K562 (cell line): ENCODE data around the gene EXOC6. TPM values are rescaled to one million over a fixed set of nuclear protein-coding genes. Genes with fewer than 3 reads are reported as not detected.

Source experiments
- ATAC-seq: fragments of 200-7000 bp; cut with Tn5 transposase; 3 replicates; pipeline ENCODE4 v1.9.1; 2020; ENCODE audit warnings: moderate library complexity
- BruUV-seq: library from RNA; stranded (reverse); fragments of 400-500 nt; replicated peaks from 2 replicates; lab custom pipeline; 2021; lab: Mats Ljungman, UMichigan
- CTCF ChIA-PET: fragments of 300-600 bp; formaldehyde crosslinking; extraction: SDS; loops from one replicate; lab custom pipeline; 2021; ENCODE audit warnings: low intra/inter-chr PET ratio; lab: Yijun Ruan, JAX
- POLR2A ChIA-PET: fragments of 300-600, 350-650 bp; sonication (Branson Sonifier 250); formaldehyde crosslinking; extraction: SDS; loops from one replicate; lab custom pipeline; 2021; ENCODE audit warnings: antibody characterized with exemption, inconsistent platforms; lab: Yijun Ruan, JAX
- DNase-seq, 4 experiments: peaks; one replicate each; pipeline versions ENCODE4 v3.0.0 to v3.0.0-alpha.2; 2011 to 2018; ENCODE audit warnings: low spot score in 3 of 4, mixed read lengths in 3 of 4; ENCODE audit errors: extremely low read depth in 1 of 4
- FAIRE-seq: peaks from 2 replicates; lab custom pipeline; 2011; peaks lifted over from hg19 to GRCh38; lab: Jason Lieb, UNC
- H2AFZ ChIP-seq: 2 replicates; pipeline ENCODE4 v1.6.0; 2011; ENCODE audit warnings: low read depth, low read length, control low read depth, inconsistent platforms
- H3K27ac ChIP-seq: fragments of 200-600 bp; 3 replicates; pipeline ENCODE4 v1.8.0; 2011; ENCODE audit warnings: low read depth, mild to moderate bottlenecking, control low read depth, inconsistent platforms, low read length, moderate library complexity, mixed read lengths; ENCODE audit errors: extremely low read depth
- H3K27me3 ChIP-seq, 2 experiments: fragments of 300-600 bp in 1 of 2; 2 replicates in 1 of 2; 3 replicates in 1 of 2; pipeline versions ENCODE4 v1.6.0 to v1.8.0; 2011; ENCODE audit warnings: inconsistent platforms in 2 of 2, low read length in 2 of 2, mild to moderate bottlenecking in 1 of 2, mixed read lengths in 1 of 2, moderate library complexity in 1 of 2; ENCODE audit not compliant: control insufficient read depth in 2 of 2, insufficient read depth in 2 of 2
- H3K36me3 ChIP-seq: fragments of 300-600 bp; 3 replicates; pipeline ENCODE4 v1.8.0; 2011; ENCODE audit warnings: mild to moderate bottlenecking, low read length, inconsistent platforms; ENCODE audit not compliant: control insufficient read depth, insufficient read depth
- H3K4me1 ChIP-seq, 2 experiments: fragments of 200-600 bp in 1 of 2; replicated peaks in 1 of 2; 2 replicates in 1 of 2; 3 replicates in 1 of 2; pipeline versions ENCODE4 v1.5.1 to v1.8.0; 2011; ENCODE audit warnings: inconsistent platforms in 2 of 2, low read length in 2 of 2, mild to moderate bottlenecking in 1 of 2, mixed read lengths in 1 of 2, moderate library complexity in 1 of 2; ENCODE audit not compliant: control insufficient read depth in 2 of 2, insufficient read depth in 2 of 2
- H3K4me2 ChIP-seq: 2 replicates; pipeline ENCODE4 v1.6.1; 2011; ENCODE audit warnings: low read length, control low read depth, inconsistent platforms, mixed read lengths; ENCODE audit not compliant: insufficient read depth
- H3K4me3 ChIP-seq: fragments of 200-600 bp; sonication (generic), shearing (Covaris generic); 2 replicates; pipeline ENCODE4 v1.5.1; 2016; ENCODE audit warnings: control low read depth, inconsistent platforms
- H3K79me2 ChIP-seq: fragments of 200-600 bp; 3 replicates; pipeline ENCODE4 v1.8.0; 2011; ENCODE audit warnings: low read length, inconsistent platforms; ENCODE audit not compliant: control insufficient read depth, insufficient read depth
- H3K9ac ChIP-seq, 2 experiments: 2 replicates each; pipeline versions ENCODE4 v1.6.0 to v1.6.1; 2011; ENCODE audit warnings: low read depth in 2 of 2, low read length in 2 of 2, control low read depth in 1 of 2, inconsistent platforms in 1 of 2, mild to moderate bottlenecking in 1 of 2, mixed read lengths in 1 of 2; ENCODE audit not compliant: insufficient read depth in 1 of 2
- H3K9me1 ChIP-seq: one replicate; pipeline ENCODE4 v1.6.0; 2011; ENCODE audit warnings: inconsistent platforms, mild to moderate bottlenecking, low read length, moderate library complexity; ENCODE audit not compliant: control insufficient read depth, insufficient read depth
- H3K9me3 ChIP-seq: replicated peaks from 2 replicates; pipeline ENCODE4 v1.5.1; 2011; ENCODE audit warnings: low read depth, low read length, inconsistent platforms; ENCODE audit not compliant: control insufficient read depth, insufficient read depth
- H4K20me1 ChIP-seq: replicated peaks from 2 replicates; pipeline ENCODE4 v1.6.1; 2011; ENCODE audit warnings: low read length, inconsistent platforms, mixed read lengths; ENCODE audit not compliant: control insufficient read depth, insufficient read depth
- BCOR ChIP-seq: fragments of 450-650 bp; IDR thresholded peaks from 2 replicates; pipeline ENCODE4 v1.6.1; 2016
- CHD4 ChIP-seq: fragments of 200-600 bp; sonication (generic); IDR thresholded peaks from 3 replicates; pipeline ENCODE4 v1.6.1; 2012; ENCODE audit warnings: low read depth, mild to moderate bottlenecking, mixed read lengths, low read length, inconsistent platforms; ENCODE audit not compliant: insufficient read depth, insufficient replicate concordance, poor library complexity, severe bottlenecking
- MLX ChIP-seq, 2 experiments: fragments of 450-650 bp in 1 of 2; sonication (generic) in 1 of 2; formaldehyde crosslinking; conservative IDR thresholded peaks; 2 replicates each; pipeline versions ENCODE4 v1.4.0 to v1.8.1; 2020 to 2022; ENCODE audit warnings: mild to moderate bottlenecking in 1 of 2, missing genetic modification reagents in 1 of 2
- NCOA1 ChIP-seq: fragments of 450-650 bp; IDR thresholded peaks from 2 replicates; pipeline ENCODE4 v1.6.1; 2016; ENCODE audit warnings: low read depth
- NRF1 ChIP-seq, 2 experiments: fragments of 450-650 bp; IDR thresholded peaks in 1 of 2; conservative IDR thresholded peaks in 1 of 2; 2 replicates each; pipeline ENCODE4 v1.6.1; 2014; ENCODE audit warnings: mild to moderate bottlenecking in 2 of 2
- PML ChIP-seq: IDR thresholded peaks from 2 replicates; pipeline ENCODE4 v1.6.1; 2012; ENCODE audit warnings: low read length, inconsistent platforms
- RAD51 ChIP-seq: fragments of 450-650 bp; IDR thresholded peaks from 2 replicates; pipeline ENCODE4 v1.7.1; 2016; ENCODE audit warnings: low read depth, mild to moderate bottlenecking, borderline replicate concordance
- STAG1 ChIP-seq: sonication (generic); formaldehyde crosslinking; IDR thresholded peaks from 2 replicates; pipeline ENCODE4 v1.5.0; 2020; ENCODE audit warnings: missing genetic modification reagents, borderline replicate concordance
- TCF7 ChIP-seq: sonication (generic); IDR thresholded peaks from 2 replicates; pipeline ENCODE4 v1.6.1; 2016; ENCODE audit warnings: antibody characterized with exemption, borderline replicate concordance
- YBX1 ChIP-seq: fragments of 450-650 bp; IDR thresholded peaks from 2 replicates; pipeline ENCODE4 v1.7.1; 2016; ENCODE audit warnings: mild to moderate bottlenecking
- ZBTB26 ChIP-seq: fragments of 450-650 bp; formaldehyde crosslinking; IDR thresholded peaks from 2 replicates; pipeline ENCODE4 v1.4.0; 2022; ENCODE audit warnings: missing genetic modification characterization
- ZNF133 ChIP-seq: fragments of 250-450 bp; sonication (Bioruptor Pico); IDR thresholded peaks from 2 replicates; pipeline ENCODE4 v1.4.0; 2020; ENCODE audit warnings: mild to moderate bottlenecking
- WGBS: fragments of 100-300 bp; shearing (Covaris generic); methylation state at CpG from one replicate; pipeline ENCODE4 v1.1.6; 2016; ENCODE audit warnings: low coverage, mixed read lengths; ENCODE audit not compliant: insufficient coverage; ENCODE audit errors: missing lambda C conversion rate; 5-methylcytosine and 5-hydroxymethylcytosine counted together
- in situ Hi-C: fragments of 300-500 bp; cut with MboI; formaldehyde crosslinking; loops from 4 replicates; pipeline ENCODE4 v1.15.0; 2018; ENCODE audit warnings: inconsistent platforms, mixed read lengths
- intact Hi-C: fragments of 100-400 bp; cut with micrococcal nuclease; formaldehyde crosslinking; loops from 2 replicates; pipeline ENCODE4 v1.14.2; 2022
- polyA plus RNA-seq, 8 experiments: library from polyadenylated mRNA; depleted of rRNA in 4 of 8; stranded (reverse) in 5 of 8; unstranded in 3 of 8; fragments of >200 nt; fragmentation: Nextera tagmentation in 2 of 8; fragmentation: Illumina TruSeq in 1 of 8; extraction: Ambion mirVana in 2 of 8; extraction: Trizol in 1 of 8; gene quantifications; 2 replicates each; pipeline versions ENCODE4 v1.2.1 to v1.2.3, GENCODE V29; 2011 to 2014; ENCODE audit warnings: inconsistent platforms in 1 of 8, missing spikeins in 1 of 8
- total RNA-seq, 7 experiments: library from RNA; depleted of rRNA in 6 of 7; stranded (reverse); fragments of >200 nt in 6 of 7; fragmentation: Illumina TruSeq in 2 of 7; extraction: Trizol in 2 of 7; gene quantifications; 2 replicates each; pipeline versions ENCODE4 v1.2.1 to v1.2.3, GENCODE V29; 2011 to 2021; ENCODE audit warnings: low replicate concordance in 1 of 7
- TF ChIP-seq, protein P1 (sequence below): fragments of 450-650 bp; conservative IDR thresholded peaks from 2 replicates; pipeline ENCODE4 v1.6.1; 2016; ENCODE audit warnings: missing genetic modification characterization, low read depth, mild to moderate bottlenecking, control low read depth, missing compliant biosample characterization

EXOC6 gene
- total and polyA plus RNA-seq, 9 of the 15 experiments (the other 6 are each of a cell fraction or from before 2014, with no cell fraction given), result 13.9 to 42.8 (median 24.9) TPM

DNA sequence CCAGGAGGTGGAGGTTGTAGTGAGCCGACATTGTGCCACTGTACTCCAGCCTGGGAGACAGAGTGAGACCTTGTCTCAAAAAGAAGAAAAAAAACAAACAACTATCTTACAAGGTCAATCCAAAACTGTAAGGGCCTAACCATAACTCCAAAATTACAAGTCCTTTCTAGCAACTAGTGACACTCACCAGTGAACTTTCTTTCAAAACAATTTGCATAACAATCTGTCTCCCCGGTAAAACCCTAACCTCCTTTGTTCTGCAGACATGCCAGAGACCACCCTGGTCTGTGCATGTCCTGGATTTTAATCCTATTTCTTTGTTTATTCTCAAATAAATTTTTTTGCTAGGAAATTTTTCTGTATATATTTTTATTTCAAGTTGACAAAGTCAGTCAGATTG is 68.1 kb downstream of the EXOC6 start (continued):
- TF ChIP-seq STAG1 (no peak), MLX (CRISPR knock-in tag; conservative IDR thresholded peaks at IDR 0.05) (no peak), ZNF133 (no peak), NCOA1 (no peak), NRF1 (conservative IDR thresholded peaks at IDR 0.05 in 1 of 2, IDR thresholded peaks at IDR 0.05 in 1 of 2) (no peak), BCOR (no peak), YBX1 (no peak)
- TF ChIP-seq, protein P1, sequence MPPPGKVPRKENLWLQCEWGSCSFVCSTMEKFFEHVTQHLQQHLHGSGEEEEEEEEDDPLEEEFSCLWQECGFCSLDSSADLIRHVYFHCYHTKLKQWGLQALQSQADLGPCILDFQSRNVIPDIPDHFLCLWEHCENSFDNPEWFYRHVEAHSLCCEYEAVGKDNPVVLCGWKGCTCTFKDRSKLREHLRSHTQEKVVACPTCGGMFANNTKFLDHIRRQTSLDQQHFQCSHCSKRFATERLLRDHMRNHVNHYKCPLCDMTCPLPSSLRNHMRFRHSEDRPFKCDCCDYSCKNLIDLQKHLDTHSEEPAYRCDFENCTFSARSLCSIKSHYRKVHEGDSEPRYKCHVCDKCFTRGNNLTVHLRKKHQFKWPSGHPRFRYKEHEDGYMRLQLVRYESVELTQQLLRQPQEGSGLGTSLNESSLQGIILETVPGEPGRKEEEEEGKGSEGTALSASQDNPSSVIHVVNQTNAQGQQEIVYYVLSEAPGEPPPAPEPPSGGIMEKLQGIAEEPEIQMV (tag), result no peak

DNA sequence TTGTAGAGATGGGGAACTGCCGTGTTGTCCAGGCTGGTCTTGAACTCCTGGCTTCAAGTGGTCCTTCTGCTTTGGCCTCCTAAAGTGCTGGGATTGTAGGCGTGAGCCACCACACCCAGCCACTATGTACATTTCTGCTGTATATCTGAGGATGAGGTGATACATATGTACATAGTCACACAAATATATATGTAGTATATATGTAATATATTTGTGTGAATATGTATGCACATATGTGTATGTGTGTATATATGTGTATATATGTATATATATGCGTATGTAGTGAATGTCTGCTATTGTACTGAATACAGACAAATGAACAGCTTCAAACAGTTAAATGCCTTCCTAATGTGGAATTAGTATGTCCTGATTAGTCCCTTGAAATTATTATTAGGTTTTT is 70.3 kb downstream of the EXOC6 start:
- ChIA-PET CTCF (no interaction called here), POLR2A (interaction anchor here (1.4 kb wide), 1 partner anchor 11 kb away, joined by 4 read pairs; no protein-coding TSS in a partner anchor)
- no peaks in the 10 kb centered on the region for H3K9me3 ChIP-seq
- ATAC-seq (no peak), FAIRE-seq (no peak), DNase-seq (no peak)
- H2AFZ ChIP-seq, result no peak overlapping the region
- H3K36me3 ChIP-seq, result peaks cover 14% of the 10 kb centered on the region
- H3K9ac ChIP-seq, result no peak overlapping the region
- H3K79me2 ChIP-seq, result no peaks in the 10 kb centered on the region; the same call in 2 of the 3 replicates
- intact Hi-C loops (no loop called here), in situ Hi-C loops (no loop called here)
- TF ChIP-seq RAD51 (no peak), CHD4 (no peak), ZBTB26 (CRISPR knock-in tag) (no peak), TCF7 (no peak), PML (no peak)
- WGBS, result 79% methylated on average over 3 of the region's 3 CpGs
- no peaks in the 10 kb centered on the region for H3K27me3 ChIP-seq
- no peaks in the 10 kb centered on the region for H3K9me1 ChIP-seq
- no peak overlapping the region for H3K4me2 ChIP-seq
- no TSS peak for BruUV-seq
- peaks cover 0 to 3% of the 10 kb centered on the region in 2 experiments; a peak in 2 of 5 replicates for H3K4me1 ChIP-seq
- H4K20me1 ChIP-seq, result no peaks in the 10 kb centered on the region
- no peak overlapping the region for H3K4me3 ChIP-seq
- no peak overlapping the region for H3K27ac ChIP-seq
